K562 (cell line): ENCODE data around the gene HPSE2. TPM values are rescaled to one million over a fixed set of nuclear protein-coding genes. Genes with fewer than 3 reads are reported as not detected.

ENCODE experiments used
- ATAC-seq: fragments of 200-7000 bp; cut with Tn5 transposase; 3 replicates; pipeline ENCODE4 v1.9.1; 2020; ENCODE audit warnings: moderate library complexity
- BruUV-seq: library from RNA; stranded (reverse); fragments of 400-500 nt; replicated peaks from 2 replicates; lab custom pipeline; 2021; lab: Mats Ljungman, UMichigan
- CTCF ChIA-PET: fragments of 300-600 bp; formaldehyde crosslinking; extraction: SDS; loops from one replicate; lab custom pipeline; 2021; ENCODE audit warnings: low intra/inter-chr PET ratio; lab: Yijun Ruan, JAX
- POLR2A ChIA-PET: fragments of 300-600, 350-650 bp; sonication (Branson Sonifier 250); formaldehyde crosslinking; extraction: SDS; loops from one replicate; lab custom pipeline; 2021; ENCODE audit warnings: antibody characterized with exemption, inconsistent platforms; lab: Yijun Ruan, JAX
- DNase-seq, 4 experiments: peaks; one replicate each; pipeline versions ENCODE4 v3.0.0 to v3.0.0-alpha.2; 2011 to 2018; ENCODE audit warnings: low spot score in 3 of 4, mixed read lengths in 3 of 4; ENCODE audit errors: extremely low read depth in 1 of 4
- FAIRE-seq: peaks from 2 replicates; lab custom pipeline; 2011; peaks lifted over from hg19 to GRCh38; lab: Jason Lieb, UNC
- H2AFZ ChIP-seq: 2 replicates; pipeline ENCODE4 v1.6.0; 2011; ENCODE audit warnings: low read depth, low read length, control low read depth, inconsistent platforms
- H3K27ac ChIP-seq: fragments of 200-600 bp; 3 replicates; pipeline ENCODE4 v1.8.0; 2011; ENCODE audit warnings: low read depth, mild to moderate bottlenecking, control low read depth, inconsistent platforms, low read length, moderate library complexity, mixed read lengths; ENCODE audit errors: extremely low read depth
- H3K27me3 ChIP-seq, 2 experiments: fragments of 300-600 bp in 1 of 2; 2 replicates in 1 of 2; 3 replicates in 1 of 2; pipeline versions ENCODE4 v1.6.0 to v1.8.0; 2011; ENCODE audit warnings: inconsistent platforms in 2 of 2, low read length in 2 of 2, mild to moderate bottlenecking in 1 of 2, mixed read lengths in 1 of 2, moderate library complexity in 1 of 2; ENCODE audit not compliant: control insufficient read depth in 2 of 2, insufficient read depth in 2 of 2
- H3K36me3 ChIP-seq: fragments of 300-600 bp; 3 replicates; pipeline ENCODE4 v1.8.0; 2011; ENCODE audit warnings: mild to moderate bottlenecking, low read length, inconsistent platforms; ENCODE audit not compliant: control insufficient read depth, insufficient read depth
- H3K4me1 ChIP-seq, 2 experiments: fragments of 200-600 bp in 1 of 2; replicated peaks in 1 of 2; 2 replicates in 1 of 2; 3 replicates in 1 of 2; pipeline versions ENCODE4 v1.5.1 to v1.8.0; 2011; ENCODE audit warnings: inconsistent platforms in 2 of 2, low read length in 2 of 2, mild to moderate bottlenecking in 1 of 2, mixed read lengths in 1 of 2, moderate library complexity in 1 of 2; ENCODE audit not compliant: control insufficient read depth in 2 of 2, insufficient read depth in 2 of 2
- H3K4me2 ChIP-seq: 2 replicates; pipeline ENCODE4 v1.6.1; 2011; ENCODE audit warnings: low read length, control low read depth, inconsistent platforms, mixed read lengths; ENCODE audit not compliant: insufficient read depth
- H3K4me3 ChIP-seq: fragments of 200-600 bp; sonication (generic), shearing (Covaris generic); 2 replicates; pipeline ENCODE4 v1.5.1; 2016; ENCODE audit warnings: control low read depth, inconsistent platforms
- H3K79me2 ChIP-seq: fragments of 200-600 bp; 3 replicates; pipeline ENCODE4 v1.8.0; 2011; ENCODE audit warnings: low read length, inconsistent platforms; ENCODE audit not compliant: control insufficient read depth, insufficient read depth
- H3K9ac ChIP-seq, 2 experiments: 2 replicates each; pipeline versions ENCODE4 v1.6.0 to v1.6.1; 2011; ENCODE audit warnings: low read depth in 2 of 2, low read length in 2 of 2, control low read depth in 1 of 2, inconsistent platforms in 1 of 2, mild to moderate bottlenecking in 1 of 2, mixed read lengths in 1 of 2; ENCODE audit not compliant: insufficient read depth in 1 of 2
- H3K9me1 ChIP-seq: one replicate; pipeline ENCODE4 v1.6.0; 2011; ENCODE audit warnings: inconsistent platforms, mild to moderate bottlenecking, low read length, moderate library complexity; ENCODE audit not compliant: control insufficient read depth, insufficient read depth
- H3K9me3 ChIP-seq: replicated peaks from 2 replicates; pipeline ENCODE4 v1.5.1; 2011; ENCODE audit warnings: low read depth, low read length, inconsistent platforms; ENCODE audit not compliant: control insufficient read depth, insufficient read depth
- H4K20me1 ChIP-seq: replicated peaks from 2 replicates; pipeline ENCODE4 v1.6.1; 2011; ENCODE audit warnings: low read length, inconsistent platforms, mixed read lengths; ENCODE audit not compliant: control insufficient read depth, insufficient read depth
- EHMT2 ChIP-seq: fragments of 450-650 bp; IDR thresholded peaks from 2 replicates; pipeline ENCODE4 v1.6.1; 2018; ENCODE audit warnings: antibody characterized with exemption
- LARP7 ChIP-seq: fragments of 450-650 bp; IDR thresholded peaks from 2 replicates; pipeline ENCODE4 v1.6.1; 2016
- NCOA1 ChIP-seq: fragments of 450-650 bp; IDR thresholded peaks from 2 replicates; pipeline ENCODE4 v1.6.1; 2016; ENCODE audit warnings: low read depth
- NUFIP1 ChIP-seq: fragments of 450-650 bp; IDR thresholded peaks from 2 replicates; pipeline ENCODE4 v1.6.1; 2018; ENCODE audit not compliant: partially characterized antibody
- TFE3 ChIP-seq: fragments of 450-650 bp; formaldehyde crosslinking; IDR thresholded peaks from 2 replicates; pipeline ENCODE4 v1.4.0; 2020; ENCODE audit warnings: mild to moderate bottlenecking, mixed read lengths
- ZBTB1 ChIP-seq: sonication (generic); formaldehyde crosslinking; IDR thresholded peaks from 2 replicates; pipeline ENCODE4 v1.8.1; 2023; ENCODE audit warnings: missing genetic modification reagents, low read depth, mild to moderate bottlenecking, borderline replicate concordance
- ZNF212 ChIP-seq: fragments of 450-650 bp; formaldehyde crosslinking; IDR thresholded peaks from 2 replicates; pipeline ENCODE4 v1.4.0; 2020; ENCODE audit warnings: mild to moderate bottlenecking
- WGBS: fragments of 100-300 bp; shearing (Covaris generic); methylation state at CpG from one replicate; pipeline ENCODE4 v1.1.6; 2016; ENCODE audit warnings: low coverage, mixed read lengths; ENCODE audit not compliant: insufficient coverage; ENCODE audit errors: missing lambda C conversion rate; 5-methylcytosine and 5-hydroxymethylcytosine counted together
- in situ Hi-C: fragments of 300-500 bp; cut with MboI; formaldehyde crosslinking; loops from 4 replicates; pipeline ENCODE4 v1.15.0; 2018; ENCODE audit warnings: inconsistent platforms, mixed read lengths
- intact Hi-C: fragments of 100-400 bp; cut with micrococcal nuclease; formaldehyde crosslinking; loops from 2 replicates; pipeline ENCODE4 v1.14.2; 2022
- polyA plus RNA-seq, 8 experiments: library from polyadenylated mRNA; depleted of rRNA in 4 of 8; stranded (reverse) in 5 of 8; unstranded in 3 of 8; fragments of >200 nt; fragmentation: Nextera tagmentation in 2 of 8; fragmentation: Illumina TruSeq in 1 of 8; extraction: Ambion mirVana in 2 of 8; extraction: Trizol in 1 of 8; gene quantifications; 2 replicates each; pipeline versions ENCODE4 v1.2.1 to v1.2.3, GENCODE V29; 2011 to 2014; ENCODE audit warnings: inconsistent platforms in 1 of 8, missing spikeins in 1 of 8
- total RNA-seq, 7 experiments: library from RNA; depleted of rRNA in 6 of 7; stranded (reverse); fragments of >200 nt in 6 of 7; fragmentation: Illumina TruSeq in 2 of 7; extraction: Trizol in 2 of 7; gene quantifications; 2 replicates each; pipeline versions ENCODE4 v1.2.1 to v1.2.3, GENCODE V29; 2011 to 2021; ENCODE audit warnings: low replicate concordance in 1 of 7

HPSE2 gene
- total and polyA plus RNA-seq, 9 of the 15 experiments (the other 6 are each of a cell fraction or from before 2014, with no cell fraction given), result 0.03 to 0.10 (median 0.04) TPM; not detected in 2

GRCh38 chr10:98624963-98625362, 610.7 kb downstream of the HPSE2 start:
- Histone ChIP-seq H3K9ac (no peak overlapping the region), H3K27ac (no peak overlapping the region), H3K4me2 (no peak overlapping the region), H2AFZ (no peak overlapping the region), H3K4me3 (no peak overlapping the region), H3K36me3 (no peaks in the 10 kb centered on the region), H3K27me3 (no peaks in the 10 kb centered on the region), H3K9me3 (no peaks in the 10 kb centered on the region), H3K4me1 (no peaks in the 10 kb centered on the region), H3K79me2 (no peaks in the 10 kb centered on the region), H3K9me1 (no peaks in the 10 kb centered on the region), H4K20me1 (no peaks in the 10 kb centered on the region)
- in situ Hi-C loops, result no loop called here
- no peak for DNase-seq
- BruUV-seq, result no TSS peak
- TF ChIP-seq EHMT2 (no peak), TFE3 (CRISPR knock-in tag) (peak; percentile 54; the same call in 1 of the 2 replicates), ZBTB1 (no peak), LARP7 (no peak), NCOA1 (no peak), ZNF212 (CRISPR knock-in tag) (no peak), NUFIP1 (no peak)
- ChIA-PET POLR2A (no interaction called here), CTCF (no interaction called here)
- ATAC-seq, result no peak
- WGBS, result 0% methylated on average over 2 of the region's 2 CpGs
- no peak for FAIRE-seq
- intact Hi-C loops, result no loop called here
